Raji (cell line): Measurements from ENCODE around the gene BRME1.
A peak's percentile ranks its signal among the peaks of the same experiment; 100 is the strongest.

Source experiments
- POLR2A ChIP-seq: IDR thresholded peaks from 2 replicates; pipeline ENCODE4 v1.6.1; 2011; ENCODE audit warnings: low read depth, low read length, control low read depth; ENCODE audit not compliant: insufficient read depth

BRME1 gene

DNA sequence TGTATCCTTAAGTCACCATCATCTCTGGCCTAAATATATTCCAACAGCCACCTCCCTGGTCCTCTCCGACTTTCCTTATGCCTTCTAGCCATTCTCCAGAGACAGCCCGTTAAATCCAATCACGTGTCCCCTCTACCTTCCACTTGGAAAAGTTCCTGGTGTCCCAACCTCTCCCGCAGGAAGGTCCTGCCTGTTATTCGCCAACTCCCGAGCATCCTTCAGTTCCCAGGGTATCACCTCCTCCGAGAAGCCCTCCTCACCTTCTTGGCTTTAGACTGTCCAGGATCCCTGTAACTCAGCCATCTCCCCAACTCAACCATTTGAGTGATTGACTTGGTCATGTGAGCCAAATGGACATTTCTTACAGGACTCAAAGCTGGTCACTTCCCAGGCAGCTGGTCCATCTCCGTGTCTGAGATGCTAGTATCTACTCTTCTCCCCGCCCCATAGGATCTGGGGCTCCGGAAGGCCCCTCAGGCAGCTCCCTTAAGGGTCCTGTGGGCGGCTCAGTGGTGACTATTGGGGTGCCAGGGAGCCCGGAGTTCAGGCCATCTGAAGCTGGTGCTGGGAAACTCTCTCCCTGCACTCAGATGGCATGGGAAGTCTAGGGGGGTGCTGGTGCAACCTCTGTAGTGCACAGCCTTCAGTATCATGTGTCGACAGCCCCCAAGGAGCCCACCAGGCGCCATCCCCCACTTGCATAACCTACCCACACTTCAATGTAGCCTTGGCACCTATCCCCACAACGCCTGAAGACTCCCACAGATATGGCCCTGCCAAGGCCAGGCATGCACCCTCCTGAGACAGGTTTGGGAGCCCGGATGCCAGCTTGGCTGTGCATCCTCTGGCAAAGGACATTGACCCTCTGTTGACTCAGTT, 56.9 kb downstream of the BRME1 start:
- TF ChIP-seq POLR2A: no peak

DNA sequence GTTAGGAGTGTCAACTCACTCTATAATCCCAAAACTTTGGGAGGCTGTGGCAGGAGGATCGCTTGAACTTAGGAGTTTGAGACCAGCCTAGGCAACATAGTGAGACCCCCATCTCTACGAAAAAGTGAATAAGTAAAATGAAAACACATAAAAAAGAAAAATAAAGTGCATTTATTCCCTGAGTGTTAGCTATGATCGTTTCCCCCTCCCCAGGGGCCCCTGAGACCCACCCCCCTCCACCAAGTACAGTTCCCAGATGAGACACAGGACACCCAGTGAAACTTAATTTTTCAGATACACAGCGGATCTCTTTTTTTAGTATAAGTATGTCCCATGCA, 57.6 kb downstream of the BRME1 start:
- no peak for TF ChIP-seq POLR2A

DNA sequence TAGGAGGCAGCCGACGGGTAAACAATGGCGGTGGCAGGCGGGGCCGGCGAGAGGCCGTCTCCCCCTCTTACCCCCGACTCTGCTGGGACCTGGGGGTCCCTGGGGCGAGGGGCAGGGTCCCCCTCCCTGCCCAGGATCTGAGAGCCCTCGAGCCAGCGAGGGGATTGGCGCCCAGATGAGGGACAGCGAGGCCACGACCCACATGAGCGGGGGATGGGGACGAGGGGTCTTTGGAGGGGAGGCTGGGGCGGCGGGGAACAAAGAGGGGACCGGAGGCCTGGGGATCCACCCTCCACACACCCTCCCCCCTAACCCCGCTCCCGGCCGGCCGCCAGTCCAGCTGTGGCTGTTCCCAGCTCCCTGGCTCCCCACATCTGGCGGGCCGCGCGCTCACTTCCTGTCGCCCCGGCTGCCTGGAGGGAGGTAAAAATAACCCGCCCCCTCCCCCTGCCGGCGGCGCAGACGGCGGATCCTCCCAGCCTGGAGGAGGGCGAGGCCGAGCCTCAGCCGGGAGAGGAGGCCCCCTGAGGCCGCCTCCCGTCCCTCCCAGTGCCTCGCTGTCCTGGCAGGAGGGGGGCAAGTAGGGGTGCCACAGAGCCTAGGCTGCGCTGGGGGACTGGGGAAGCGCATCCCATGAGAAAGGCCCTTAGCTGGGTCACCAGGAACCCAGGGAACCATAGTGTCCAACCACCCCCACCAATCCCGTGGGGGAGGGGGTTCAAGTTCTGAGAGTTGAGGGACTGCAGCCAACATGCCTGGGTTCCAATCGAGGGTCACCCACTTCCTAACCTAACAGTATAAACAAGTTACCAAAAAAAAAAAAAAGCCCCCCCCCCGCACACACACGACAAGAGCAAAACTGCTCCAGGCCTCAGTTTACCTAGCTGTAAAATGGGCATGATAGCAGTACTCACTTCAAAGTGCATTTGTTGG, 58.2 kb downstream of the BRME1 start:
- no peak for TF ChIP-seq POLR2A

DNA sequence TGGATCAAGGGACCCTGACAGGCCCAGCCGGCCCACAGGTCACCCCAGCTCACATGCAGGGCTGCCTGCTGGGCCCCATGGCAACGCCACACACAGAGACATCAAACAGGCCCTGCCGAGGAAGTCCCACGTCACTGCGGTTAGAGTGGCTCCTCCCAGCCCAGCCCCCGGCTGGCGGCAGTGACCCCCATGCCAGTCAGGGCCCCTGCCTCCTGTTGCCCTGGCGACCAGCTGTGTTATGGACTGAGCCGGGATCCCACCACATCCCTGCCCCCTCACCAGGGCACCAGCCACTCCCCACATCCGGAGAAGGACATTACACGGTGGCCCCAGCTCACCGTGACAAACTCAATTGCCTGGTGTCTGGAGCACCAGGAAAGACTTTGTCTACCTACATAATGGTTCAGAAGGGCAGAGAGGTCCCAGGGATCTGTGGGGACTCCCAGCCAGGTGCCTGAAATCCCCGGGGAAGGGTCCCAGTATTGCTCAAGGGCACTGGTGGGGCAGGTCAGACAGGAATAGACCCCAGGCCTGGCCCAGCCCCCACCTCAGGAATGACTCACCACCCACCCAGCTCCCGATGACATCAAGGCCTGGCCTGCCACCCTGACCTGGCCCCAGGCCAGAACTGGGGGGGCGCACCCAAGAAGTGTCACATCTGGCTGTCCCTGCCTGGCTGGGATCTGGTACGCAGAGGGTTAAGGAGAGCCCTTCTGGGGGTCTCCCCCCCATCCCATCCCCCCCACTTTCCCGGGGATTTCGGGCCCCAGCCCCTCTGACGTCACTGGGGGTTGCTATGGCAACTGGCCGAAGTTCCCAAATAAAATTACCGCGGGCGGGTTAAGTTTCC, 59.1 kb downstream of the BRME1 start:
- TF ChIP-seq POLR2A: peak; percentile 68

DNA sequence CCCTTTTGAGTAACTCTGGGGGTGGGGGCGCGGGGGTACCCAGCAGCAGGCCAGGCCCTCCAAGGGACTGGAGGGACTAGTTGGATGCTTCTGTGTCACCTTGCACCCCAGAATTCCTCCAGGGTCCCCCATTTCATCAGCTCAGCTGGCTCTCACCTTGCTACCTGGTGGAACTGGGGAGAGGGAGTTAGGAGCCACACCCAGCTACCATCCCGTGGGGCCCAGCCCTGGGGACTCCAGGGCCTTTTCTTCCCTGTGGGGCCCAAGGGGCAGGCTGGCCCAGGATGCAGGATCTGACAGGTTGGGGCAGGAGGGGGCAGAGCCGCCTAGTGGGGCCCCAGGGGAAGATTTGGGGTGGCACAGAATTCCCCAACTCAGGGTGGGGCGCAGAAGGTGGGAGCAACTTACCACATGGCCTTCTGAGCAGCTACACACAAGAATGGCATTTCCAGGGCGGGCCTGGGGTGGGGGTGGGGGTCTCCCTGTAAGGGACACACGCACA, 61.7 kb downstream of the BRME1 start:
- TF ChIP-seq POLR2A: no peak

DNA sequence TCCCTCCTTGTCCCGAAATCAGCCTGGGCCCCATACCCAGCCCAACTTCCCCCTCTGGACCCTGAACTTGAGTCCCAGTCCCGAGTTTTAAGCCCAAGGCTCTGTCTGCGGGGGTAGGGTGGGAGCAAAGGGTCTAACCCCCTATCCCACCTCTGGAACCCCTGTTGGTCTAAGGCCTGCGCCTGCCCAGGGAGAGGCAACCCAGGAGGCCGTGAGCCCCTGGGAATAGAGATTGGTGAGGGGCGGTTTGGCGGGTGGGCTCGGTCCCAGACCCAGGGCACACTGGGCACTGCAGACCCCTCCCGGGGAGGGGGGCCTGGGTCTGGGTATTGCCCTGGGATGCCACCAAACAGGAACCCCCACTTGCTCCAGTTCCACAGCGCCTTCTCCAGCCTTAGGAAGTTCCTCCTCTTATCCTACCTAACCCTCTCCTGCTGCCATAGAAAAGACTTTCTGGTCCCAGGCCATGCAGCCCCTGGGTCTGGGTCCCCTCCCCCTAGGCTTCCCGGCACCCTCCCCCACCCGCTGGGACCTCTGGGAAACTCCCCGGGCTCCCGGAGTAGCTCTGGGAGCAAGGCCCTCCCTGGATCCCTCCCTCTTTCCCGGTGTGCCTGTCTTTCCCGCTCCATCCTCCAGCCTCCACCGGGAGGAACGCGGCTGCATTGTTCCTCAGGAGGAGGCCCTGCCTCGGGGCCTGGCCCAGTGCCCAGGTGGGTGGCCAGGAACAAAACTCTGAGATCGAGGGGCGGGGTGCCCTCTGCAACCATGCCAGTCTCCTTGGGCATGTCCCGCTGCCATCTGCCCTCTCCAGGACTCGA, 62.6 kb downstream of the BRME1 start:
- no peak for TF ChIP-seq POLR2A

- no peak for TF ChIP-seq POLR2A
Observed at GRCh38 chr19:13842291-13843103, 63.4 kb downstream of the BRME1 start.

DNA sequence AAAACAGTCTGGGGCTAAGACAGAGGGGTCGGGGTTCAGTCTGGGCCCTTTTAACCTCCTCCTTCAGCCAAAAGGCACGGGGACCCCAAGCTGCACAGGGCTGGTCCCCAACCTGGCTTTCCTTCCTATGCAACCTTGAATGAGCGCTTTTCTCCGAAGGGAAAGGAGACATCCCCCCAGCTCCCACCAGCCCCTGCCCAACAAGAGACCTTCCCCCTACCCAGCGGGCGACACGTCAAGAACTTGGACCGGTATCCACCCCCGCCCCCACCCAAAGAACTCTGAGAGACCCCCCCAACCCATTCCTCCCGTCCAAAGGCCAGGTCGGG, 64.0 kb downstream of the BRME1 start:
- no peak for TF ChIP-seq POLR2A

DNA sequence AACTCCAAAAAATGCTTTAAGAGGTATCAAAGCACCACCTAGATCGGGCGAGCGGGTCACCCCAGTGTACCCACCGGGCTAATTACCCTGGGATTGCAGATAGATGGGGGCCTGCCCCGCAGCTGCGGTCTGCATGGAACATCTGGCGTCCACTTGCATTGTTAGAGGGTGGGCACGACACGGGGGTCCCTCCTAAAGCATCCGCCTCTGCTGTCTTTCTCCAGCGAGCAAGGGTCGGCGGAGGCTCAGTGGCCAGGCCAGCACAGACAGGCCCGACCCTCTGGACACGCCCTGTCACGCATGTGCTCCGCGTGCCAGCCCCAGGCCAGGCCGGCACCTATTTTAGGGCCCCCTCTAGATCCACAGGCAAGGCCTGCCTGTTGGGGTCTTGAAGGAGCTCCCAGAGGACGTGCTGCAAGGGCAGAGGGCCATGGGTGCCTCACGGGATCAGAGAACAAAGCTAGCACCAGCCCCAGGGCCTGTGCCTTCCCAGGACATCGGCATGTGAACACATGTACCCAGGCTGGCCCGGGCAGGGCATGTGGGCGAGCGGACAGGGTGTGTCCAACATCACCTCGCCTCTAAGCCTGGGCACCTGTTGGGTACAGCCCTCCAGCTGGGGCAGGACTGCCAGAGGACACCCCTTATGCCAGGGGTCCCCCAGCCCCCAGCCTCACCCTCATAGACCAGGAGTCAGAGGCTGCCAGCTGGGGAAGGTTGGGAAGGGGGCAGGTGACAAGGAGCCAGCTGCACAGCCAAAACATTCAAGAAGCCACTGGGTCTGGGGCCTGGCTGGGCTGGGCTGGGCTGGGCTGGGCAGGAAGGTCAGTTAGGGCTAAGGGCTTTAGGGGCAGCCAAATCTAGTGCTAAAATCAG, 64.6 kb downstream of the BRME1 start:
- no peak for TF ChIP-seq POLR2A

GRCh38 chr19:13840305-13841085, 65.4 kb downstream of the BRME1 start:
- TF ChIP-seq POLR2A: no peak

DNA sequence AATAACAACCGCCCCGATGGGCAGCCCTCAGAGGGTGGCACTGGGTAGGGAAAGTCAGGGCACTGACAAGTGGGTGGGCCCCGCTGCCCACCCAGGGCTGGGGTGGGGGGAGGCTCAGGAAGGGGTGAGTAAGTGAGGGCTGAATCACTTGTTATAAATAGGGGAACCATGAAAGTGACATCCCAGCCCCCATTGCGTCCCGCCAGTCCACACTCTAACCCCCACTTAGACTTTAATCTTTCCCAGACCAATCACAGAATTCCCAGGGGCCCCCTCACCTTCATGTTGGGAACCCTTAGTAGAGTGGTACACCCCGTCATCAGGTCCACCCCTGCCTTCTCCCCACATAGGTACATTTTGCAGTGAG, 66.0 kb downstream of the BRME1 start:
- TF ChIP-seq POLR2A: no peak
